Kidney (tissue), 14 donors: ENCODE data around the gene ST6GALNAC4. TPM values are rescaled to one million over a fixed set of nuclear protein-coding genes. Genes with fewer than 3 reads are reported as not detected.

Experiments used
- DNase-seq, 5 donors: peaks; one replicate each; pipeline ENCODE4 v3.0.0-alpha.2; 2013 to 2020
- FAIRE-seq: peaks from 2 replicates; lab custom pipeline; 2012; peaks lifted over from hg19 to GRCh38; lab: Jason Lieb, UNC
- H3K27ac ChIP-seq, 2 donors: one replicate each; pipeline ENCODE4 v1.7.0; 2013; ENCODE audit warnings: low read depth in 2 of 2, low read length in 2 of 2, inconsistent platforms in 1 of 2
- H3K27me3 ChIP-seq: one replicate; pipeline ENCODE4 v1.7.1; 2013; ENCODE audit warnings: low read length, inconsistent platforms; ENCODE audit not compliant: control insufficient read depth, insufficient read depth
- H3K36me3 ChIP-seq, 3 donors: one replicate each; pipeline versions ENCODE4 v1.7.0 to v1.7.1; 2013; ENCODE audit warnings: low read length in 3 of 3, control low read depth in 1 of 3, inconsistent platforms in 1 of 3; ENCODE audit not compliant: insufficient read depth in 3 of 3, control insufficient read depth in 2 of 3
- H3K4me1 ChIP-seq, 3 donors: one replicate each; pipeline versions ENCODE4 v1.7.0 to v1.7.1; 2013; ENCODE audit warnings: low read length in 3 of 3, inconsistent platforms in 1 of 3, low read depth in 1 of 3; ENCODE audit not compliant: control insufficient read depth in 2 of 3, insufficient read depth in 2 of 3
- H3K4me3 ChIP-seq, 3 donors: one replicate each; pipeline versions ENCODE4 v1.7.0 to v1.8.1; 2013; ENCODE audit warnings: low read length in 3 of 3, control low read depth in 1 of 3, inconsistent platforms in 1 of 3
- H3K9ac ChIP-seq, 3 donors: one replicate each; pipeline versions ENCODE4 v1.7.0 to v1.7.1; 2013; ENCODE audit warnings: low read length in 3 of 3, control low read depth in 1 of 3, inconsistent platforms in 1 of 3
- H3K9me3 ChIP-seq, 3 donors: one replicate each; pipeline versions ENCODE4 v1.7.0 to v1.7.1; 2013; ENCODE audit warnings: low read length in 3 of 3, control low read depth in 1 of 3, inconsistent platforms in 1 of 3; ENCODE audit not compliant: control insufficient read depth in 2 of 3, insufficient read depth in 1 of 3
- CTCF ChIP-seq: IDR thresholded peaks from 3 replicates; pipeline ENCODE4 v1.5.1; 2012; ENCODE audit warnings: mild to moderate bottlenecking, moderate library complexity, borderline replicate concordance; ENCODE audit not compliant: insufficient read depth; ENCODE audit errors: extremely low read depth
- intact Hi-C: fragments of 100-400 bp; cut with DNase I; formaldehyde crosslinking; loops from one replicate; pipeline ENCODE4 v1.11.1; 2022
- polyA plus RNA-seq: library from polyadenylated mRNA; stranded (reverse); fragments of 350-450 nt; fragmentation: Illumina TruSeq; extraction: RNeasy Lipid Tissue Mini Kit (QIAGEN cat#74804); gene quantifications from one replicate; pipeline ENCODE4 v1.2.3, GENCODE V29; 2014; ENCODE audit warnings: low read depth, low replicate concordance; ENCODE audit not compliant: insufficient read depth
- total RNA-seq: library from RNA; stranded (reverse); fragmentation: NEBNext Ultra II Directional; extraction: Animal tissue kit (Norgen Biotek cat#: 25700); gene quantifications from one replicate; pipeline ENCODE4 v1.2.1, GENCODE V29; 2021
- donor health status: control.
- donor health status: control.
- donor health status: control.
- donor health status: control.
- donor health status: control.
- donor health status: DM: yes; HTN: yes; CAD: no.
- donor health status: Normal renal cell carcinoma (clear cell type).

The ST6GALNAC4 gene
- total and polyA plus RNA-seq, 2 donors from 2014 or later, result 31.4 to 31.6 TPM

- DNase-seq (peak in 1 of 5 donors; percentile 60), FAIRE-seq (no peak)
- no peaks in the 10 kb centered on the region for H3K9me3 ChIP-seq
- peaks cover 4 to 31% (median 31%) of the 10 kb centered on the region in 3 donors for H3K4me1 ChIP-seq
- intact Hi-C loops, result no loop called here
- no peak for TF ChIP-seq CTCF
- no peak overlapping the region for H3K9ac ChIP-seq
- H3K36me3 ChIP-seq, result no peaks in the 10 kb centered on the region
- H3K27ac ChIP-seq, result no peak overlapping the region
- H3K4me3 ChIP-seq, result no peak overlapping the region
- H3K27me3 ChIP-seq, result no peaks in the 10 kb centered on the region
These were observed 8.8 kb downstream of the ST6GALNAC4 start for GRCh38 chr9:127907867-127908659.

GRCh38 chr9:127905788-127906191 is 11.1 kb downstream of the ST6GALNAC4 start:
- Histone ChIP-seq H3K9me3 (no peaks in the 10 kb centered on the region), H3K4me1 (peaks cover 4 to 31% (median 31%) of the 10 kb centered on the region in 3 donors), H3K36me3 (no peaks in the 10 kb centered on the region), H3K4me3 (no peak overlapping the region), H3K27ac (peak overlapping the region; percentile 80 to 85), H3K27me3 (no peaks in the 10 kb centered on the region), H3K9ac (peak overlapping the region in 1 of 3 donors; percentile 67)
- FAIRE-seq (no peak), DNase-seq (peak in 2 of 5 donors; percentile 65 to 83)
- no peak for TF ChIP-seq CTCF
- intact Hi-C loops, result no loop called here

GRCh38 chr9:127905004-127905728 is 11.7 kb downstream of the ST6GALNAC4 start:
- DNase-seq (peak in 1 of 5 donors; percentile 50), FAIRE-seq (no peak)
- Histone ChIP-seq H3K27me3 (no peaks in the 10 kb centered on the region), H3K36me3 (no peaks in the 10 kb centered on the region), H3K9ac (peak overlapping the region in 2 of 3 donors; percentile 19 to 67), H3K4me1 (peaks cover 4 to 31% (median 31%) of the 10 kb centered on the region in 3 donors), H3K4me3 (no peak overlapping the region), H3K9me3 (no peaks in the 10 kb centered on the region), H3K27ac (peak overlapping the region; percentile 80 to 85)
- no peak for TF ChIP-seq CTCF
- intact Hi-C loops, result no loop called here
